ENCODE data around the gene ITGB2. TPM values are rescaled to one million over a fixed set of nuclear protein-coding genes. Genes with fewer than 3 reads are reported as not detected.
A peak's percentile ranks its signal among the peaks of the same experiment; 100 is the strongest.

ITGB2 gene
- total RNA-seq, 1 donor from 2014 or later = 370 TPM

DNA sequence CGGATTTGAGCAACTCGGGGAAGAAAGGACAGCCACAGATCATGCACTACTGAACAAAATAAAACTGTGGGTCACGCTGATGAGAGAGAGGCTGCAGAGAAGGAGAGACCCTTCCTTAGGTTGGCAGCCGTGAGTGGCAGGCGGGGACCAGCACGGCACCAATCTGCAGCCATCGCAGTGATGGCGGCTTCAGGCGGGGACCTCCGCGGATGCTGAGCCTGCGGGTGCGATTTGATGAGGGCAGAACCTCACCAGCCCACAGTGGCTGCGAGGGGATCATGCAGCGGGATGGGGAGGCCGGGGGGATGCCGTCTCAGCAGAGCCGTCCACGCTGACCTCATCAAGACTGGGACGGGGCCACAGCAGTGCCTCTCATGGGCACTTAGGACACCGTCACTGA is 11.8 kb downstream of the ITGB2 start:
- ATAC-seq (no peak), DNase-seq (no peak)
- TF ChIP-seq, protein P1, sequence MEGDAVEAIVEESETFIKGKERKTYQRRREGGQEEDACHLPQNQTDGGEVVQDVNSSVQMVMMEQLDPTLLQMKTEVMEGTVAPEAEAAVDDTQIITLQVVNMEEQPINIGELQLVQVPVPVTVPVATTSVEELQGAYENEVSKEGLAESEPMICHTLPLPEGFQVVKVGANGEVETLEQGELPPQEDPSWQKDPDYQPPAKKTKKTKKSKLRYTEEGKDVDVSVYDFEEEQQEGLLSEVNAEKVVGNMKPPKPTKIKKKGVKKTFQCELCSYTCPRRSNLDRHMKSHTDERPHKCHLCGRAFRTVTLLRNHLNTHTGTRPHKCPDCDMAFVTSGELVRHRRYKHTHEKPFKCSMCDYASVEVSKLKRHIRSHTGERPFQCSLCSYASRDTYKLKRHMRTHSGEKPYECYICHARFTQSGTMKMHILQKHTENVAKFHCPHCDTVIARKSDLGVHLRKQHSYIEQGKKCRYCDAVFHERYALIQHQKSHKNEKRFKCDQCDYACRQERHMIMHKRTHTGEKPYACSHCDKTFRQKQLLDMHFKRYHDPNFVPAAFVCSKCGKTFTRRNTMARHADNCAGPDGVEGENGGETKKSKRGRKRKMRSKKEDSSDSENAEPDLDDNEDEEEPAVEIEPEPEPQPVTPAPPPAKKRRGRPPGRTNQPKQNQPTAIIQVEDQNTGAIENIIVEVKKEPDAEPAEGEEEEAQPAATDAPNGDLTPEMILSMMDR (IDR thresholded peaks at IDR 0.05) = no peak
- intact Hi-C loops (cut with DNase I) = no loop called here
- Histone ChIP-seq H3K27ac (no peak overlapping the region), H3K36me3 (no peaks in the 10 kb centered on the region), H3K9me3 (no peaks in the 10 kb centered on the region), H3K4me3 (no peak overlapping the region), H3K4me1 (peaks cover 46% of the 10 kb centered on the region), H3K27me3 (no peaks in the 10 kb centered on the region)

DNA sequence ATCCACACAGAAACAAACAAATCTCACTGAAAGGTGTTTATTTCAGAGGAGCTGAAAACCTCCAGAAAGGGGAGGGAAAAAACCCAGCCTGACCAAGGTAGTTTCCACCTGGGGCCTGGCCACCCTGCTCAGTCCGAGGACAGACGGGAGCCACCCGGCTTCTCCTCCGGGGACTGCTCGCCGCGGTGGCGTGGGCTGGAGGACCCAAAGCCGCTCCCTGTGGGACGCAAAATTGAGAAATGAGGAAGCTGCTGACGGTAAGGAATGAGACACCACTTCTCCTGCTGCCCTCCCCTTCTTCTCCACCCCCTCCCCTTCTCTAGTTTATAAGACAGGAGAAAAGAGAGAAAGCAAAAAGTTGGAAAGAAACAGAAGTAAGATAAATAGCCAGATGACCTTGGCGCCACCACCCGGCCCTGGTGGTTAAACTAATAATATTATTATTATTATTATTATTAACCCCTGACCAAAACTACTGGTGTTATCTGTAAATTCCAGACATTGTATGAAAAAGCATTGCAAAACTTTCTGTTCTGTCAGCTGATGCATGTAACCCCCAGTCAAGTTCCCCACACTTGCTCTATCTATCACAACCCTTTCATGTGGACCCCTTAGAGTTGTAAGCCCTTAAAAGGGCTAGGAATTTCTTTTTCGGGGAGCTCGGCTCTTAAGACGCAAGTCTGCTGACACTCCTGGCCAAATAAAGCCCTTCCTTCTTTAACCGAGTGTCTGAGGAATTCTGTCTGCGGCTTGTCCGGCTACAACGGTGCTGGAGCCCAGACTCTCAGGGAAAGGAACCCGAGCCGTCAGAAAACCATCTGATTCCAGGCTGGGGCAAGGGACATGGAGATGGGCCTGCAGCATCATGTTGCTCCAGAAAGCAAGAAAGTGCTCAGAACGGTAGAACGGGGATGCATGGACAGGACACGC is 12.5 kb downstream of the ITGB2 start:
- Histone ChIP-seq H3K36me3 (no peaks in the 10 kb centered on the region), H3K4me1 (peaks cover 40% of the 10 kb centered on the region), H3K9me3 (no peaks in the 10 kb centered on the region), H3K27me3 (no peaks in the 10 kb centered on the region), H3K4me3 (peak overlapping the region; percentile 9), H3K27ac (no peak overlapping the region)
- ATAC-seq (peak; percentile 68), DNase-seq (peak; percentile 85)
- TF ChIP-seq, protein P1 (IDR thresholded peaks at IDR 0.05) = no peak
- intact Hi-C loops (cut with DNase I) = no loop called here

DNA sequence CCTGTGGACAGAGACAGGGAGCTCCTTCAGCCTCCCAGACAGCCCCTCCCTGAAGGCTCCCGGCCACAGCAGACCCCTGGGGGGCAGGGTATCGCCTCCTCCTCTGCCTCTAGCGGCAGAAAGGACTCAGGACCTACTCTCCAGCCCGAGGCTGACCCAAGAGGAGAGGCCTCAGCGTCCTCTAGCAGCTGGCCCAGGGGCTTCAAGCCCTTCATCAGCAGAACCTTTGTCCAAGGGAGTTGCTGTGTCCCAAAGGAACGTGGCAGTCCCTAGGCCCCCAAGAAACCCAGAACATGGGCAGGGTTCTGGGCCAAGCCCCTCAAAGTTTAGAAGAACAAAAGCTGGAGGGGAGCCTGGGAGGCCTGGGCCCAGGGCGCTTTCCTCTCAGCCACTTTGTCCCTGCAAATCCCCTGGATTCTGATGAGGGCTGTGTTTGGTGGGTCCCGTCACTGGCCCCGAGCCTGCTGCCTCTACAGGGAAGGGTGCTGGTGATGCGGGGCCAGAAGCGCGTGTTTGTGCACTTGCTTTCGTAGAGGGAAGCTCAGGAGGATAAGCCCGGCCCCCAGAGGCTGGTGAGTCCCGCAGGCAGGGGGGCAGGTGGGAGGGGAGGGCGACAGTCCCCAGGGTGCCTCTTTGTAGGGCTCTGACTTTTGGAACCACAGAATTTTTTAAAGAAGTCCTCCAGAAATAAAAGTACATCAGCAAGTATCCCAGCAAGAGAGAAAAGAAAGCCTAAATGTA is 13.3 kb downstream of the ITGB2 start:
- Histone ChIP-seq H3K27ac (no peak overlapping the region), H3K4me1 (peaks cover 39% of the 10 kb centered on the region), H3K36me3 (no peaks in the 10 kb centered on the region), H3K4me3 (peak overlapping the region; percentile 9), H3K27me3 (no peaks in the 10 kb centered on the region), H3K9me3 (no peaks in the 10 kb centered on the region)
- intact Hi-C loops (cut with DNase I) = no loop called here
- TF ChIP-seq, protein P1 (IDR thresholded peaks at IDR 0.05) = no peak
- DNase-seq (no peak), ATAC-seq (no peak)

DNA sequence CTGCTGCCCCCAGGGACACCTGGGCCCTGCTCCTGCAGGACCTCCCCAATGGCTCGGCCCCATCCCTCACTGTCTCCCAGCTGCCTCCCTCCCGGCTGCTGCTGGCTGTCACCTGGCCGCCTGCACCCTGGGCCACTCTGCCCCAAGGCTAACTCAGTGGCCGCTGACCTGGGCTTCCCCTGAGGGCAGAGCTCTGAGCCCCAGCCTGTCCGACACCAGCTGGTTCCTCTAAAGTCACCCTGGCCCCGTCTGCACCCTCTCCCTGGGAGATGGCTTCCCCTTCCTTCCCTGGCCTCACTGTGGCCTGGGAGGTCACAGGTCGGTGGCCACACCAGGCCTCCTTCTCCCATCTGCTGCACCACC is 15.0 kb downstream of the ITGB2 start:
- no peak overlapping the region for H3K4me3 ChIP-seq
- H3K27ac ChIP-seq = peak overlapping the region; percentile 11
- ATAC-seq (peak; percentile 46), DNase-seq (no peak)
- H3K27me3 ChIP-seq = no peaks in the 10 kb centered on the region
- H3K4me1 ChIP-seq = peaks cover 29% of the 10 kb centered on the region
- no peaks in the 10 kb centered on the region for H3K9me3 ChIP-seq
- H3K36me3 ChIP-seq = peaks cover 16% of the 10 kb centered on the region
- intact Hi-C loops (cut with DNase I) = no loop called here
- TF ChIP-seq, protein P1 (IDR thresholded peaks at IDR 0.05) = no peak

DNA sequence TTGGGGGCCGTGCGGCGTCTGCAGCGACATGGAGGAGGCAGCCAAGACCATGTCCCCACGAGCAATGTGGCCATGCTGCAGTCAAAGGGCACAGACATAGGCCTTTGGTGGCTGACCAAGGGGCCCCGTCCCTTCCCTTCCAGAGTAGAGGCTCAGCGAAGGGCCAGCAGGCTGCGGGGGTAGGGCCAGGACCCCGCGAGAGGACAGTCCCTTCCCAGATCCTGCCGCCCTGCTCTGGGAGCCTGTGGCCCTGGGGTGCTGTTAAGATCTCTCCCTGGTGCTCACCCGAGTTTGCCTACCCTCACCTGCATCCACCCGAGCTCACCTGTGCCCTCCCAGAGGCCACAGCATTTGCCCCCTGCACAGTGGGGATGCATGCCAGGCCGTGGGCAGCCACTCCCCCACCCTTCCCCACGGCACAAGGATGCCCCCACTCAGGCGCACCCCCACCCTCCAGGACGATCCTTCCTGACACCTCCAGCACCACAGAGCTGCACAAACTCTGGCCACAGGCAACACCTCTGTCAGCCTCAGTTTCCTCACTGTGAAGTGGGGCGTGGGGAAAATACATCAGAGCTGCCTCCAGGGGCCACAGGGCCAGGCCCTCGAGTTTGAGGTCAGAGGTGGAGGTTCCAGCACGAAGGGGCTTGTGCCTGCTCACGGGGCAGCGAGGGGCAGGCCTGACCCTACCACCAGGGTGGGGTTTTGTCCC is 15.5 kb downstream of the ITGB2 start:
- peaks cover 17% of the 10 kb centered on the region for H3K36me3 ChIP-seq
- no peak for ATAC-seq
- no peak for DNase-seq
- H3K4me3 ChIP-seq = no peak overlapping the region
- no peaks in the 10 kb centered on the region for H3K9me3 ChIP-seq
- intact Hi-C loops (cut with DNase I) = no loop called here
- TF ChIP-seq, protein P1 (IDR thresholded peaks at IDR 0.05) = no peak
- peaks cover 25% of the 10 kb centered on the region for H3K4me1 ChIP-seq
- peak overlapping the region; percentile 11 for H3K27ac ChIP-seq
- H3K27me3 ChIP-seq = no peaks in the 10 kb centered on the region
